Measurements from ENCODE around the gene HTT.

Gene HTT

GRCh38 chr4:3263053-3263875, 188.8 kb downstream of the HTT start:
- TF ChIP-seq, protein P1, sequence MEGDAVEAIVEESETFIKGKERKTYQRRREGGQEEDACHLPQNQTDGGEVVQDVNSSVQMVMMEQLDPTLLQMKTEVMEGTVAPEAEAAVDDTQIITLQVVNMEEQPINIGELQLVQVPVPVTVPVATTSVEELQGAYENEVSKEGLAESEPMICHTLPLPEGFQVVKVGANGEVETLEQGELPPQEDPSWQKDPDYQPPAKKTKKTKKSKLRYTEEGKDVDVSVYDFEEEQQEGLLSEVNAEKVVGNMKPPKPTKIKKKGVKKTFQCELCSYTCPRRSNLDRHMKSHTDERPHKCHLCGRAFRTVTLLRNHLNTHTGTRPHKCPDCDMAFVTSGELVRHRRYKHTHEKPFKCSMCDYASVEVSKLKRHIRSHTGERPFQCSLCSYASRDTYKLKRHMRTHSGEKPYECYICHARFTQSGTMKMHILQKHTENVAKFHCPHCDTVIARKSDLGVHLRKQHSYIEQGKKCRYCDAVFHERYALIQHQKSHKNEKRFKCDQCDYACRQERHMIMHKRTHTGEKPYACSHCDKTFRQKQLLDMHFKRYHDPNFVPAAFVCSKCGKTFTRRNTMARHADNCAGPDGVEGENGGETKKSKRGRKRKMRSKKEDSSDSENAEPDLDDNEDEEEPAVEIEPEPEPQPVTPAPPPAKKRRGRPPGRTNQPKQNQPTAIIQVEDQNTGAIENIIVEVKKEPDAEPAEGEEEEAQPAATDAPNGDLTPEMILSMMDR (IDR thresholded peaks at IDR 0.05; ENCODE audit: low read depth, low read length), result no peak
- H3K4me3 ChIP-seq (ENCODE audit: low read depth, low read length), result no peak overlapping the region
- DNase-seq, result no peak
- no peaks in the 10 kb centered on the region for H3K4me1 ChIP-seq
- H3K36me3 ChIP-seq, result no peaks in the 10 kb centered on the region
- no peaks in the 10 kb centered on the region for H3K9me3 ChIP-seq
- H3K27me3 ChIP-seq, result no peaks in the 10 kb centered on the region

DNA sequence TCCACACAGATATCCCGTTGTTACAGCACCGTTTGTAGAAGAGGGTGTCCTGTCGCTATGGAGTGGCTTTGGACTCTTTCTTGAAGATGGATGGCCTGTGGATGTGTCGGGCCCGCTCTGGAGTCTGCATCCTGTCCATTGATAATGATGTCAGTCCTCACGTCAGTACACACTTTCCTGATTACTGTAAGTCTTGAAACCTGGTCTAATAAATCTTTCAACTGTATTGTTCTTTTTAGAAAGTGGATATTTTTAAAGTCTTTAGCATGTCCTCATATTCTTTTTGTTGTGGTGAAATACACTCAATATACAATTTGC, 189.4 kb downstream of the HTT start:
- H3K4me1 ChIP-seq, result no peaks in the 10 kb centered on the region
- no peak for DNase-seq
- TF ChIP-seq, protein P1 (IDR thresholded peaks at IDR 0.05; ENCODE audit: low read depth, low read length), result no peak
- no peaks in the 10 kb centered on the region for H3K9me3 ChIP-seq
- H3K4me3 ChIP-seq (ENCODE audit: low read depth, low read length), result no peak overlapping the region
- H3K27me3 ChIP-seq, result no peaks in the 10 kb centered on the region
- H3K36me3 ChIP-seq, result no peaks in the 10 kb centered on the region

DNA sequence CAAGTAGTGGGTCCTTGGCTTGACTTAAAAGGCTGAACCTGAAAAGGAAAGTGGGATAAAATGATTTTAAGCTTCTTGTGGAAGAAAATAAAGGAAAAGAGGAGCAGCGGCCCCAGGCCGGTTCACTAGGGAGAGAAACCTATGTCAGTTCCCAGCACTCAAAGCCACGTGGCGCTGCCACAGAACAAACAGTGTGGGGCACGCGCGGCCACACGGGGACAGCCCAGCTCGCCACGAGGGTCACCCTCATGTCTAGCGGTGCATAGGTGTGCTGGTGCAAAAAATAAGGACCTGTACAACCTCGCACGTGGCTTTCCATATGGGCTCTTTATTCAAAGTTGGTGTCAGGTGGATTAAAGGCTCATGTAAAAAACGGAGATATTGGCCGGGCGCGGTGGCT, 191.6 kb downstream of the HTT start:
- no peak for DNase-seq
- H3K27me3 ChIP-seq, result no peaks in the 10 kb centered on the region
- no peaks in the 10 kb centered on the region for H3K9me3 ChIP-seq
- H3K36me3 ChIP-seq, result no peaks in the 10 kb centered on the region
- no peak overlapping the region for H3K4me3 ChIP-seq (ENCODE audit: low read depth, low read length)
- H3K4me1 ChIP-seq, result no peaks in the 10 kb centered on the region
- TF ChIP-seq, protein P1 (IDR thresholded peaks at IDR 0.05; ENCODE audit: low read depth, low read length), result no peak

- DNase-seq, result no peak
Measured at GRCh38 chr4:3267576-3268394, 193.3 kb downstream of the HTT start.

GRCh38 chr4:3268395-3269104, 194.1 kb downstream of the HTT start:
- Histone ChIP-seq H3K27me3 (no peaks in the 10 kb centered on the region), H3K4me3 (ENCODE audit: low read depth, low read length) (no peak overlapping the region), H3K9me3 (no peaks in the 10 kb centered on the region), H3K36me3 (no peaks in the 10 kb centered on the region), H3K4me1 (no peaks in the 10 kb centered on the region)
- TF ChIP-seq, protein P1 (IDR thresholded peaks at IDR 0.05; ENCODE audit: low read depth, low read length), result no peak
- DNase-seq, result no peak

More at GRCh38 chr4:3267576-3268394, 193.3 kb downstream of the HTT start:
- no peaks in the 10 kb centered on the region for H3K27me3 ChIP-seq
- H3K4me1 ChIP-seq, result no peaks in the 10 kb centered on the region
- no peak overlapping the region for H3K4me3 ChIP-seq (ENCODE audit: low read depth, low read length)
- no peaks in the 10 kb centered on the region for H3K36me3 ChIP-seq
- no peaks in the 10 kb centered on the region for H3K9me3 ChIP-seq
- TF ChIP-seq, protein P1 (IDR thresholded peaks at IDR 0.05; ENCODE audit: low read depth, low read length), result no peak
